ENCODE results near the gene VAV2.

The VAV2 gene

GRCh38 chr9:133832877-133833276, 159.2 kb downstream of the VAV2 start:
- no peak for DNase-seq

DNA sequence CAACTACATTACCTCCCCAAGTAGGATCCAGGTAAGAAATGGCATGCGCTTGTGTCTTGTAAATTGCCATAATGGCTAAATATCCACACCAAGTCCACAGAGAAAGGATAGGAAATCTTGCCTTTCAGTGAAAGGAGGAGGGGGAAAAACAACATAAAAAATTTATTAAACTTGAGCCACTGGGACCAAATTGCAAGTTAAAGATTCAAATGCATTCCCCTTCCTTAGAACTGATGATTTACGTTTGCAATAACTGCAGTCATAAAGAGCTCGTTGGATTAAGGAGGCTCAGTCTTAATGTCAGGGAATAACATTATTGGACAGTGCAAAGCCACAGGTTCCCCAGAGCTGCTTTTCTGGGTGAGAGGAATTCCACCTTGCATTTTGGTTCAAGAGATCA, 161.4 kb downstream of the VAV2 start:
- DNase-seq, result no peak

DNA sequence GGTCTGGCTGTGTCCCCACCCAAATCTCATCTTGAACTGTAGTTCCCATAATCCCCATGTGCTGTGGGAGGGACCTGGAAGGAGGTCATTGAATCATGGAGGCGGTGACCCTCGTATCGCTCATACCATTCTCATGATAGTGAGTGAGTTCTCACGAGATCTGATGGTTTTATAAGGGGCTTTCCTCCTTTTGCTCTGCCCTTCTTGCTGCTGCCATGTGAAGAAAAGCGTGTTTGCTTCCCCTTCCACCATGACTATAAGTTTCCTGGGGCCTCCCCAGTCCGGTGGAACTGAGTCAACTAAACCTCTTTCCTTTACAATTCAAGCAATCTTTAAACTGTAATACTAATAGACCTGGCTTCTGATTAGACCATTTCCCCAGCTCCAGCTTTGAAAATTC, 161.8 kb downstream of the VAV2 start:
- DNase-seq, result no peak

DNA sequence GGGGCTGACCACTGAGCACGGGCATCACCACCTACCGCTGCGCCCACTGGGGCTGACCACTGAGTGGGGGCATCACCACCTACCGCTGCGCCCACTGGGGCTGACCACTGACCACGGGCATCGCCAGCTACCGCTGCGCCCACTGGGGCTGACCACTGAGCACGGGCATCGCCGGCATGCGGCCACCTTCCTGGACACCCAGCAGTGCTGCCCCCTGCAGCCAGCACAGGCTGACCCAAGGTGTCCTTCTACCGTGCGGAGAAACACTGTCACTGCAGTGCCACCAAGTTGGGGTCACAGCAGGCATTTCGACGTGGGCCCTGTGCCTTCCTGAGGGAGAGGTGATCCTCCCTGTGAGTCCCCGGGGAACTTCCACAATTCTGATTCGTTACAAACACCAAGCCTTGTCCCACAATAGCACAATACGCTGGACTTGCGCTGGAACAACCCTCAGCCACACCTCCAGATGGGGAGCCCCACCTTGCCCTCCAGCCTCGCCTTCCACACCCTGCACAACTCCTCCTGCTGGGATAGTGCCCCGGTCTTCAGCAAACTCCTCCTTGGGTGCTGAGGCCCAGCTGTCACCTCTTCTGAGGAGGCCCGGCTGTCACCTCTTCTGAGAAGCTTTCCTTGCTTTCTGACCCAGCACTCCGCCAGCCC, 163.7 kb downstream of the VAV2 start:
- no peak for DNase-seq

GRCh38 chr9:133826289-133827085, 165.6 kb downstream of the VAV2 start:
- no peak for DNase-seq

DNA sequence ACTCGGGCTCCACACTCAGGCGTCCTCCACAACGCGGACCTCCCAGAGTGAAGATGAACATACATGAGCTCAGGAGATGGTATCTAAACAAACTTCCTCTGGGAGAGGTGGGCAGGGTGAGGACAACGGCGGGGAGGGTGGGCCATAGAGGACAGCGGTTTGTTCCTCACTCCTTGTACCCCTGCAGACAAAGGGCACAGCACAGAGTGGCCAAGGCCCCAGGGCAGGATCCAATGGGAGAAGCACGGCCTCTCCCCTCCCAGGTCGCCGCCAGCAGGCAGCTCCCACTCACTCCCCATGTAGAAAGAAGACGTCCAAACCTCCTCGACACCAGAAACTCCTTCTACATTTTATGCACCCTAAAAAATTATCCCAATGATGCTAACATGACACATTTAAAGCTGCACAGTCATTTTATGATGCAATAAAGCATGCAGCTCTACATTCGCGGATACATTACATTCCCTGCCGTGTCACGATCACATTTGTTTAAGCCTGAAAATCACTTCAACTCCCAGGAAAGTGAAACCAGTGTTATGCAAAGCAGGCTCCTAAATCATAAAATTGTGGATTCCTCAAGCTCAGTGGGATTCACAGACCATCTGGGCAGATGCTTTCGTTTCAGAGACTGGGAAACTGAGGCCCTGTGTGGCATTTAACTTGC, 166.4 kb downstream of the VAV2 start:
- no peak for DNase-seq

DNA sequence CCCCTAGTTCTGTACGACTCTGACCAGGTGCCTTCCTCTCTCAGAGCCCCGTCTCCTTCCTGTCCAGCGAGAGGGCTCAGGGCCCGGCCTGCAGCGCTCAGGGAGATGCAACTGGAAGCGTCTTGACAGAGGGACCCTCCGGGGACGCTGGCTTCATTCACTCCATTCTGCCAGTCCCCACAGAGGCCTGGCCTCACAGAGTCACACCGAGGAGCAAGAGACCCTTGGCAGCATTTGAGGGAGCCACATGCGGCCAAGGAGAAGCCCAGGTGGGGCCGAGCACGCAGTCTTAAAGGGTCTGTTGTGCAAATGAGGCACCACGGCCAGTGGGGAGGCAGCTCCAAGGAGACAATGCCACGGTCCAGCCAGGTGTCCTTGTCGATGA, 167.3 kb downstream of the VAV2 start:
- no peak for DNase-seq

GRCh38 chr9:133824106-133824801, 167.9 kb downstream of the VAV2 start:
- DNase-seq, result no peak

DNA sequence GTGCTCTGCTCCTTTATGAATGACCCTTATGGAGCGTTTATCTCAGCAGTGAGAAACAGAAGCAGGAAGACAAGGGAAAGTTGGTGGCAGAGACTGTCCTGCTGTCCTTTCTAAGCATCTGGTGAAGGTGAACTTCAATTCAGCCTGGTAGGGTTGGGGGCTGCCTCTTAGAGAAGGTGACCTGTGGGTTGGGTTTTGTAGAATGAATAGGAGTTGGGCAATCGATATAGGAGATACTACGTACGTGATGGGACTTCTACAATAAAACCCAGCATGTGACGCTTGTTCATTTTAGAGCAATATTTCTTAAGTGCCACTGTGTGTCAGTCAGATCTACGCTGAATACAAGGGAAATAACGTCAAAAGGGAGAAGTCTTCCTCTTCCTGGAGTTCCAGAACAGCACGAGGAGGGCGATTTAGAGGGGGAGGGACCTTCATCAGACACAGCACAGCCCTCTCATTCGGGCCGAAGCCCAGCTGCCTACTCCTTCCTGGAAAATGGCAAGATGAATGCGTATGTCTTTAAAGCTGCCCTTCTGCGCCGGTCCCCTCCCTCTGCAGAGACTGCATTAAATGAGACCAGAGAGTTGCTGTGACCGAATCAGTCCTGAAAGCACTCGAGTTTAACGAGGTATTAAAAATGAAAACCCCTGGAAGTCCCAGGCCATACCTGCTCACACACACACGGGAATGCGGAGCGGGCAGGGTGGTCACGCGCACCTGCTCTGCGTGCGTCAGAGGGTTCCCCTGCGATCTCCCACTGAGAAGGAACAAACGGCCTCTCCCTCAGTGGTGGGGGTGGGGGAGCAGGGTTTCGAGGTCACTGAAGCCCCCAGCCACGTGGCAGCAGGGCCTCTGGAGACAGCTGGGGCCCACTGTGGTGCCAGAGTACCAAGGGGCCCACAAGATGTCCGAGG, 168.7 kb downstream of the VAV2 start:
- no peak for DNase-seq

DNA sequence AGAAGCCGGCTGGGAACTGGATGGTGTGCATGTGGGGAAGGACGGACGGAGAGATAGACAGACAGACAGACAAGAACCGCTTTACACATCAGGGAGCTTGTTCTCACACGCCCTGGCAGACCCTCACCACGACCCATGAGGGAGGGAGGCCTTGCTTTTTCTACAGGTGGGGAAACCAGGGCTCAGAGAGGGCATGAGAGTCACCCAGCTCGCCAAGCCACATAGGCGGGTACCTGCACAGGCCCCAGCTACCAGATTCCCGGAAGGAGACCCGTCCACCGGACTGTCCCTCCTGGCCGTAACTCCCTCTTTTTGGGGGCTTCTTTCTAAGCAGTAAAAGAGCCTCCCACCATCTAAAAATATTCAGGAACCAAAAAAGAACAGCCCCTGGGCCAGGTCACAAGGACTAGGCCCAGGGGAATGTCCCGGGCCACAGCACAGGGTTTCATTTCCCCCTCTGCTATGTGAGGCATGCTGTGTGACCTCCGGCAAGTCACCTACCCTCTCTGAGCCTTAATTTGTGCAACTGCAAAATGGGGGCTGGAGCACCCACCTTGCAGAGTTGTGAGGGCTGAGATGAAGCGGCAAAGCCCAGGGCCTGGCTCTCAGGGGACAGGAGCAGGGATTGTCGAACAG, 169.6 kb downstream of the VAV2 start:
- no peak for DNase-seq

GRCh38 chr9:133821601-133822429, 170.3 kb downstream of the VAV2 start:
- no peak for DNase-seq

GRCh38 chr9:133819923-133820322, 172.2 kb downstream of the VAV2 start:
- no peak for DNase-seq

- no peak for DNase-seq
Observed at GRCh38 chr9:133818444-133818843, 173.7 kb downstream of the VAV2 start.

DNA sequence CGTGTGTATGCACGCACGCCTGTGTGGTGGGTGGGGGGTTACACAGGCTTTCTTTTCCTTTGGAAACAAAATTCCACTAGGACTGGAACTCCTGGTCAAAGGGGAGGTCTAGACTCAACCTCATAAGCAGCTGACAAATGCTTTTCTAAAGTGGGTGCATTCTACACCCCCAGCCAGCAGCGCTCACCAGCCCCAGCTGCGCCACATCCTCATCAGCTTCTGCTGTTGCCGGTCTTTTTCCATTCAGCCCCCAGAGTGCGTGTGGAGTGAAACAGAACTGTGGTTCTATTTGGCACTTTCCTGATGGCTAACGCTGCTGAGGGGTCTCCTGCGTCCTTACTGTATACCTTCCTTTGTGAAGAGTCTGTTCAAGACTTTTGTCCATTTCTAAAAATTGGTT, 176.3 kb downstream of the VAV2 start:
- DNase-seq, result no peak

- no peak for DNase-seq
Observed at GRCh38 chr9:133814586-133815208, 177.4 kb downstream of the VAV2 start.

- no peak for DNase-seq
Observed at GRCh38 chr9:133813749-133814585, 178.2 kb downstream of the VAV2 start.

DNA sequence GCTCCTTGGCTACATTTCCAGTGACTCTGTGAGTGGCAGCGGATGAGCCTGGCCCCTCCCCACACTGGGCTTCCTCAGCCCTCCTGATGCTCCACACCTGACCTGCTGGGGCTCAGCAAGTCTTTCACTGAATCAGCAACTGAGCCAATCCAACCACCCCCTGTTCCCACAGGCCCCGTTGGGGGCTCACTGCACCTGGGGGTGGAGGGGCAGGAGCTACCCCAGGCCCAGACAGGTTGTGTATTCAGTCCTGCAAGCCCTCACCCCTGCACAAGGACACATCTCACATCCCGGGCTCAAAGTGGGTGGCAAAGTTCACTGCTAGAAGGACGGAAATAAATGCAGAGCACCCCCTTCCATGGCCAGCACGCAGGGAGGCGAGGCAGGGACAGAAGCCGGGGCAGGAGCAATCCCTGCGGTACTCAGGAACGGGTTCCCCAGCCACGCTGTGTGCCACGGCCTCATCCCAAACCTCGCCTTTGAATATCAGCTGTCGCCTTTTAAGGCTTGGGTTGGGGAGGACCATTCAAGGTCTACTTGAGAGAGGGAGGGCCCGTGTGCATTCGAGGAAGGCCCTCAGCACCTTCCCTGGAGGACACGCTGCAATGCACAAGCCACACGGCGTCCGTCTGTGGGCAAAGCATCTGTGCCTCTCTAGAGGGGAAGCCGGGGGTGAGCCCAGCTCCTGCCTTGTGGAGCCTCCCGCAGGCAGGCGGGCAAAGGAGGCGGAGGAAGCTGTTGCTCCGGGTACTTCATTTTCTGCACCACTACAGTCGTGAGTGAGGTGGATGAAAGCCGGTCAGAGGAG, 179.0 kb downstream of the VAV2 start:
- DNase-seq, result no peak

DNA sequence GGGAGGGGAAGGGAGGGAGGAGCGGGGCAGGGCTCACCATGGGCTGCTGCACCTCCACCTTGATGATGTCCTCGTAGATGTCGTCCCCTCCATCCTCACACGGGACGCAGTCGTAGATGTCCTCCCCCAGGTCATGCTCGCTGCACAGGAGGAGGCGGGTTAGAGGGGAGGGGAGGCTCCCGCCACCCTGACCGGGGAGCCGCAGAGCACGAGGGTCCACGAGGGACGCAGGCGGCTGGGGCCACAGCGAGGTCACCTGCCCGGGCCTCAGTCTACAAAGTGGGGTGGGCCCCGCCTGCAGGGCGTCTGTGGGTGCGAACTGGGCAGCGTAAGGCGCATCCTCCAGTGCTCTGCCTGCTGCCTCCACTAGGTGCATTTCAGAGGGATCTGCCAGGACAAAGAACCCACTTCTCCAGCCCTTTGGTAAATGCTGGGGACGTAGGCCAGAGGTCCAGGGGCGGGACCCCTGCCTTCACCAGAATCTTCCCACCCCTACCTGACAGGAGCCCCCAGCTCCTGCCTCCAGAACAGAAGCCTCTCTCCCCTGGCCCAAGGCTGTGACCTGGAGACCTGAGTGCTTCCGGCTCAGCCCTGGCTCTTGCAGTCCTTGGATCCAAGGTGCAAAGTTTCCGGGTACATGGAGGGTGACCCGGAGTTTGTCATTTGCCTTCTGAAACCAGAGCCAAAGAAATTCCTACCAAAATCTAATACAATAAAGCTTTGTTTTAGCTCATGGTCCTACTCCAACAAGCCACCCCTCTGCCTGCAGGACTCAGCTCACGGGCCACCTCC, 179.9 kb downstream of the VAV2 start:
- no peak for DNase-seq
